ENCODE measurements around the gene SCYL3.

DNA sequence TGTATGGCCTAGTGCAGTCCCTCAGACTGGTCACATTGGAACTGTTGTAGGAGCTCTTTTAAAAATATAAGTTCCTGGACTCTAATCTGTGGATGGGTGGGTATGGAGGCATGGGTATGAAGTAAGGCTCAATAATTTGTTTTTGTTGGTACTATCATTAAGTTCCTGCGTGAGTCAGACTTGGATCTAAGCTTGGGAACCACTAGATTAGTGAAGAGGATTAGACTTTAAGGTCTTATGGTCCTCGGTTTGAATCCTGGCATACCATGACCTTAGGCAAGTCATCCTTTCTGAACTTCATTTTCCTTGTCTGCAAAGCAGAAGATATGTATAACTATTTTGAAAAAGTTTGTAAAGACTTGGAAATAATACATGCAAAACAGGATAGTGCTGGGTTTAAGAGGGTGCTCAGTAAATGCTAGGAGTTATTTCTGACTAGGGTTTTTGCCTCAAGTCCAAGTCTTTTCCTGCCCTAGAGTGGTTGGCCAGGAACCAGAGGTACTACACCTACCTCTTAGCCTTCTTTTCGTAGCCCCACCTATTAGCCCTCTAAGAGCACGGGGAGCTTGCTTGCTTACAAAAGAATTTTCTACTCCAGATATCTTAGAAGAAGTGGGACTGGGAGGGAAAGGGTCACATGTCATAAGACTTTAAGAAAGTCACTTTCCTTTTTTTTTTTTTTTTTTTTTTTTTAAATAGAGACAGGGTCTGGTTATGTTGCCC is 60.4 kb downstream of the SCYL3 start:
- TF ChIP-seq CTCF (IDR thresholded peaks at IDR 0.05 in 4 of 5, conservative IDR thresholded peaks at IDR 0.05 in 1 of 5): no peak
- no peak for TF ChIP-seq POLR2A (IDR thresholded peaks at IDR 0.05)
